Ramos (cell line): ENCODE measurements around the gene PRR15L.

Experiments used
- in situ Hi-C: fragments of 300-500 bp; cut with MboI; formaldehyde crosslinking; loops from one replicate; pipeline ENCODE4 v1.14.3; 2022; ENCODE audit warnings: low sequenced_read_pairs; ENCODE audit not compliant: unreplicated experiment

PRR15L gene

GRCh38 chr17:47966079-47966519 is 8.4 kb upstream of the PRR15L start:
- in situ Hi-C loops: no loop called here

- in situ Hi-C loops: no loop called here
These were observed 7.2 kb upstream of the PRR15L start for GRCh38 chr17:47964856-47965255.

GRCh38 chr17:47962901-47963300 is 5.2 kb upstream of the PRR15L start:
- in situ Hi-C loops: no loop called here

- in situ Hi-C loops: no loop called here
These were observed 3.7 kb upstream of the PRR15L start for GRCh38 chr17:47961406-47961805.

GRCh38 chr17:47959825-47960655 is 2.4 kb upstream of the PRR15L start:
- in situ Hi-C loops: no loop called here

GRCh38 chr17:47956791-47957590 is 692 bp downstream of the PRR15L start:
- in situ Hi-C loops: no loop called here

GRCh38 chr17:47955497-47956461 is 1.9 kb downstream of the PRR15L start:
- in situ Hi-C loops: no loop called here

- in situ Hi-C loops: no loop called here
These were observed 3.8 kb downstream of the PRR15L start for GRCh38 chr17:47953909-47954308.

- in situ Hi-C loops: no loop called here
These were observed 5.3 kb downstream of the PRR15L start for GRCh38 chr17:47952171-47953021.

- in situ Hi-C loops: no loop called here
These were observed 7.2 kb downstream of the PRR15L start for GRCh38 chr17:47950448-47950847.

- in situ Hi-C loops: no loop called here
These were observed 7.7 kb downstream of the PRR15L start for GRCh38 chr17:47949946-47950345.

GRCh38 chr17:47949197-47949759 is 8.4 kb downstream of the PRR15L start:
- in situ Hi-C loops: no loop called here

GRCh38 chr17:47948706-47949196 is 8.9 kb downstream of the PRR15L start:
- in situ Hi-C loops: no loop called here

GRCh38 chr17:47946929-47947397 is 10.7 kb downstream of the PRR15L start:
- in situ Hi-C loops: no loop called here

GRCh38 chr17:47946516-47946915 is 11.2 kb downstream of the PRR15L start:
- in situ Hi-C loops: no loop called here

- in situ Hi-C loops: no loop called here
These were observed 11.9 kb downstream of the PRR15L start for GRCh38 chr17:47945529-47946508.

GRCh38 chr17:47945080-47945479 is 12.6 kb downstream of the PRR15L start:
- in situ Hi-C loops: no loop called here

- in situ Hi-C loops: no loop called here
These were observed 15.1 kb downstream of the PRR15L start for GRCh38 chr17:47942568-47942967.
